GM12874 (cell line): Measurements from ENCODE around the gene ATP2B3.

Source experiments
- TF ChIP-seq, protein P1 (sequence below): IDR thresholded peaks from 2 replicates; pipeline ENCODE4 v1.5.1; 2011; ENCODE audit warnings: low read depth, mild to moderate bottlenecking, control low read depth, low read length, moderate library complexity; ENCODE audit not compliant: insufficient read depth

ATP2B3 gene

DNA sequence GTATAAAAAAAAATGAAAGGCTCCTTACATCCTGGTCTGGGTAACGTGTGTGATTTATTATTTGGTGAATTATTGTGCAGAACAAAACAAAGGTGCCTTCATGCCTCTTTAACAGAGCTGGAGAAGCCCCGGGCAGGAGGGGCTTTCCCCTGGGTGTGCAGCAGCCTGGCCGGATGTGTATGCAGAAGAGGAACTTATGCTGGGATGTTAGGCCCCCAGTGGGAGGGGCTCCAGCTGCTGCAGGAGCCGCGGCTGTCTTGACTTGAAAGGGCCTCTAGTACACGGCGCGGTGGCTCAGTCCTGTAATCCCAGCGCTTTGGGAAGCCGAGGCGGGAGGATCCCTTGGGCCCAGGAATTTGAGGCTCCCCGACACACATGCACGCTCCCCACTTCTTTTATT, 65.5 kb downstream of the ATP2B3 start:
- TF ChIP-seq, protein P1, sequence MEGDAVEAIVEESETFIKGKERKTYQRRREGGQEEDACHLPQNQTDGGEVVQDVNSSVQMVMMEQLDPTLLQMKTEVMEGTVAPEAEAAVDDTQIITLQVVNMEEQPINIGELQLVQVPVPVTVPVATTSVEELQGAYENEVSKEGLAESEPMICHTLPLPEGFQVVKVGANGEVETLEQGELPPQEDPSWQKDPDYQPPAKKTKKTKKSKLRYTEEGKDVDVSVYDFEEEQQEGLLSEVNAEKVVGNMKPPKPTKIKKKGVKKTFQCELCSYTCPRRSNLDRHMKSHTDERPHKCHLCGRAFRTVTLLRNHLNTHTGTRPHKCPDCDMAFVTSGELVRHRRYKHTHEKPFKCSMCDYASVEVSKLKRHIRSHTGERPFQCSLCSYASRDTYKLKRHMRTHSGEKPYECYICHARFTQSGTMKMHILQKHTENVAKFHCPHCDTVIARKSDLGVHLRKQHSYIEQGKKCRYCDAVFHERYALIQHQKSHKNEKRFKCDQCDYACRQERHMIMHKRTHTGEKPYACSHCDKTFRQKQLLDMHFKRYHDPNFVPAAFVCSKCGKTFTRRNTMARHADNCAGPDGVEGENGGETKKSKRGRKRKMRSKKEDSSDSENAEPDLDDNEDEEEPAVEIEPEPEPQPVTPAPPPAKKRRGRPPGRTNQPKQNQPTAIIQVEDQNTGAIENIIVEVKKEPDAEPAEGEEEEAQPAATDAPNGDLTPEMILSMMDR = no peak

DNA sequence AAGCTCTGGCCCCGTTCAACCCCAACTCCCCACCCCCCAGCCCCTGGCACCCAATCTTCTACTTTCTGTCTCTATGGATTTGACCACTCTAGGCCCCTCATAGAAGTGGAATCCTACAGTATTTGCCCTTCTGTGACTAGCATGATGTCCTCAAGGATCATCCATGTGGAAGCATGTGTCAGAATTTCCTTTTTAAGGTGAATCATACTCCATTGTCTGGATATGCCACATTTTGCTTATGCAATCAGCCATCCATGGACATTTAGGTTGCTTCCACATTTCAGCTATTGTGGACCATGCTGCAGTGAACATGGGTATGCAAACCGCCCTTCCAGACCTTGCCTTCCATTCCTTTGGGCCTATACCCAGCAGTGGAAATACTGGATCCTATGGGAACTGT, 66.0 kb downstream of the ATP2B3 start:
- TF ChIP-seq, protein P1 = no peak

DNA sequence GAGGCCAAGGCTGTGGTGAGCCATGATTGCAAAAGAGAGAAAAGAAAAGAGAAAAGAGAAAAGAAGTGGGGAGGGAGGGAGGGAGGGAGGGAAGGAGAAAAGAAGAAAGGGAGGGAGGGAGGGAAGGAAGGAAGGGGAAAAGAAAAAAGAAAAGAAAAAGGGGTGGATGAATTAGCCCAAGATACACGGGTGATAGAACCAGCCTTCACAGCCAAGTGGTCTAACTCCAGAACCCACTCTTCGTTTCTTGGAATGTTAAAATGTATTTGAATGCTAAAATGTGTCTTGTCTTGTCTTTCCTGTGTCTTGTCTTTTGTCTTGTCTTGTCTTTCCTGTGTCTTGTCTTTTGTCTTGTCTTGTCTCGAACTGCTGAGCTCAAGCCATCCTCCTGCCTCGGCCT, 68.4 kb downstream of the ATP2B3 start:
- TF ChIP-seq, protein P1 = no peak

DNA sequence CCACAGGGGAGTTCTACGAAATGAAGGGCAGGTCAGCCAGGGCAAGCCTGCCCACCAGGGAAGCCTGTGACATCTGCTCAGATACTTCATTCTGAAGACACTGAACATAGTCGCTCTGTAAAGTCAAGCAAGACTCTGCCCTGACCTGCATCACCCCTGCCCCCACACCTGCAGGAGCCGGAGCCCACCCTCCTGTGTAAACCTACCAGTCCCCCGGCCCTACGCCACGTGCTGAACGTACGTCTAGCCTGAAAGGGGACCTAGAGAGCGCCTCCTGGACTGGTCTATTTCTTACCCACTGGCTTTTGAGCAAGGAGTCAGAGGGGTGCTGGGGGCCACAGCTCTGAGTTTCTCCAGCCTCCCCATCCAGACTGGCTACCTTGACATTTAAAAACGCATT, 69.9 kb downstream of the ATP2B3 start:
- TF ChIP-seq, protein P1 = no peak

DNA sequence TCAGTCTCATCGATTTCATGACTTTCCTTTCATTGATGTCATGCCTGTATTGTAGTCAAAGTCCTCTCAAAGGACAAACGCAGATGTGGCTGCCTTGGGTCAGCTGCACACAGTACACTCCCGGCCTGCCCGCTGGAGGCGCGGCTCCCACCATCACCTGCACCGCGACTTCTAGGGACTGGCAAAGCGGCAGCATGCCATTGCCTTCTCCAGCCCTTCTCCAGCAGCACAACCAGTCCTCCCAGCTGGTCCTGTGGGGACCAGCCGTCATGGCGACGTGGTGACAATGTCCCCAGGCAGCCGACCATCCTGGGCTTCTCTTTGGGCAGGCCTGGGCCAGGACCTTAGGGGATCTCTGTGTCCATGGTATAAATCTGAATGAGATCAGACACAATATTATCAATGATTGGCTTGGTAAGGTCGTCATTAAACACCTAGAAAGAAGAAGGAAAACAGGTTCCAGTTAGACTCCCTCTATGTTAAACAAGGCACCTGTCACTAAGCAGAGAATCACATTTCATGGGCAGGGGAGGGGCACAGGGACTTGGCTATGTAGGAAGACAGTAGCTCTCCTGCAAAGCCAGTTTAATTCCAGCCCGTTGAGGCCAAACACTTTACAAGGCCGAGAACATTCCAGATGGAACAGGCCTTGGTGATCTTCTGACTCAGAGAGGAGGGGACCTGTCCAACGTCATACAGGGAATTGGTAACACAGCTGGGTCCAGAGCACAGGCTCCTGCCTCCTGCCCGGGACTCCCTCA, 70.8 kb downstream of the ATP2B3 start:
- TF ChIP-seq, protein P1 = no peak

DNA sequence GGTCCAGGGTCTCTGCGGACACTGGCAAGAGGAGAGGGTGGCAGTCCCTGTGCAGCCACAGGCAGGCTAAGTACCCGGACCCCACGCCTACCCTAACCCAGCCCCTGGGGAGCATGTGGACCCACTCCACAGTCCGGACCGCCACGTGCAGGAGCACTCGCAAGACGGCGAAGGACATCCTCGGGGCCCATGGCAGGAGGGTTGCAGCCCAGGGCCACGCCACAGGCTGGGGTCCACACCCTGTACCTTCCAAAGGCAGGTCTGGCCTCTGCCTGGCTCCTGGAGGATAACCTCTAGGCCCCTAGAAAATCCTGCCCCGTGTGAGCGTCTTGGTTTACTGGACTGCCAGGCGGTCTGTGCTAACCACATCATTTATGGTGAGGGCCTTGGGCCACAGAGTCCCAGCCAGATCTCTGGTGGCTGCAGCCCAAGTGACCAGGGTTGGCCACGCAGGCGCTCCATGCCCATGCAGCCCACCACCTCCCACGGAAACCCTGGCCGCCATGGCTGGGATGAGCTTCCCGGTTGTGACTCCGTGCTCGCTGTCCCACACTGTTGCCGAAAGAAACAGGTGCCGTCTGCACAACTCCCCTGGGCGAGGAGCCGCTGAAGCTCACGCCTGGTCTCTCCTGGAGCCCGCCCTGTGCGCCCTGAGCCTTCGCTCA, 71.5 kb downstream of the ATP2B3 start:
- TF ChIP-seq, protein P1 = no peak

DNA sequence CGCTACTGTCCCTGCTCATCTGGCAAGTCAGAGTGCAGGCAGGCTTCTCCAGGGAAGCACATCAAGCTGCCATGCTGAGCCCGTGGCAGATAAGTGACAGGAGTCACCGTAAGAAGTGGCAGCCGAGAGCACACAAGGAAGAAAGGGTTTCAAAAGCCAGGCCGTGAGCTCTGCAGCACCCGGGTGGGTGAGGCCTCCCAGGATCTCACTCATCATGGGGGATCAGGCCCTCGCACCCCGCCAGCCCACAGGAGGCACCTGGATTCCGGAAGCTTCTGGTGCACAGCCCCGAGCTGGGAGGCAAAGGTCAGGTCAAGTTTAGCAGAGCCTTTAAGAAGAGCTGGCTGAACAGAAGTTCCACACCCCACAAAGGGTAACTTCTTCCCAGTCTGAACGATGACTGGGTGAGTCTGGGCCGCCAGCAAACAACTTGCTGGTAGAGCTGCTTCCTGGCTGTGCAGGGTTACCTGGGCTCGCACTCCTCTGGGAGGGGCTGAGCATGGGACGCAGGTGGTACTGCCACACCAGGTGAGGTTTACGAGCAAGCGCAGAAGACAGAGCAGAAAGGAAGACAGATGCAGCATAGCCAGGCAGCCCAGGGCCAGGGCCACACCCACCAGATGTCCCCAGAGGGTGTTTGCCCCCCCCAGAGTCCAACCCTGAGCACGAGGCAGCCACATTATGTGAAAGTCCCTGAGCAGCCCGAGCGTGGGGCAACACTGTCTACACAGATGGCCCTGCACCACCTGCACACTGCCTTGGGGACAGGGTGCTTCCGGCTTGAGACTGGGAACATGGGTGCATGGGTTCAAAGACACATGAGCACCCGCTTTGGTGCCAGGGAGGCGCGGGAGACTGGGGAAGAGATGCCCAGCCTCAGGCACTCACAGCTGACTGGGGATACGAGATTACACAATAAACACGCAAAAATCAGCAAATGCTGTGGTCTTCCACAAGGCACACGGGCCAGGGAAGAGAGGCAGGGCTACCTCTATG, 73.8 kb downstream of the ATP2B3 start:
- TF ChIP-seq, protein P1 = no peak
